ENCODE data around the gene OR1C1.

GRCh38 chr1:247769603-247770002 is 9.2 kb upstream of the OR1C1 start:
- TF ChIP-seq POLR2A (IDR thresholded peaks at IDR 0.05; ENCODE audit: low read length) (no peak), GATA1 (IDR thresholded peaks at IDR 0.05; ENCODE audit: low read depth, low read length) (no peak)

Measured in erythroblast (primary cell).